HCT116 (cell line): ENCODE data around the gene INSR. TPM values are rescaled to one million over a fixed set of nuclear protein-coding genes. Genes with fewer than 3 reads are reported as not detected.

Source experiments
- ATAC-seq: fragments of 200-7000 bp; cut with Tn5 transposase; 2 replicates; pipeline ENCODE4 v1.9.1; 2020; ENCODE audit warnings: mild to moderate bottlenecking, moderate library complexity
- BruUV-seq: library from RNA; stranded (reverse); fragments of 400-500 nt; replicated peaks from 2 replicates; lab custom pipeline; 2021; lab: Mats Ljungman, UMichigan
- CTCF ChIA-PET: fragments of 300-600 bp; sonication (Branson Sonifier 250); formaldehyde crosslinking; loops from one replicate; lab custom pipeline; 2021; ENCODE audit warnings: antibody characterized with exemption; lab: Charles Lee
- POLR2A ChIA-PET: fragments of 300-600, 350-600 bp; sonication (Branson Sonifier 250); formaldehyde crosslinking; loops from one replicate; lab custom pipeline; 2021; ENCODE audit warnings: antibody characterized with exemption; lab: Charles Lee
- RAD21 ChIA-PET, 2 experiments: fragments of 300-600 bp; sonication (Branson Sonifier 250); formaldehyde crosslinking; loops; one replicate each; lab custom pipeline; 2023; ENCODE audit warnings: low total read pairs in 2 of 2; ENCODE audit not compliant: uncharacterized antibody in 2 of 2, unreplicated experiment in 2 of 2, low non-redundant PET in 1 of 2; lab: Charles Lee
- DNase-seq: peaks from one replicate; pipeline ENCODE4 v3.0.0-alpha.2; 2010; ENCODE audit warnings: low read depth, low spot score
- H2AFZ ChIP-seq: fragments of 200-600 bp; shearing (Covaris generic), sonication (generic); 2 replicates; pipeline ENCODE4 v1.6.1; 2017; ENCODE audit warnings: low read depth, mixed run types, mixed read lengths, antibody characterized with exemption, low read length; ENCODE audit not compliant: poor library complexity, severe bottlenecking
- H3K27ac ChIP-seq: 2 replicates; pipeline ENCODE4 v1.5.1; 2012; ENCODE audit warnings: low read depth, low read length
- H3K27me3 ChIP-seq: fragments of 200-600 bp; sonication (generic); 2 replicates; pipeline ENCODE4 v1.6.1; 2016; ENCODE audit warnings: mixed run types, low read length, mixed read lengths; ENCODE audit not compliant: insufficient read depth
- H3K36me3 ChIP-seq, 2 experiments: fragments of 200-500 bp in 1 of 2; fragments of 200-600 bp in 1 of 2; sonication (Bioruptor generic) in 1 of 2; sonication (generic) in 1 of 2; 2 replicates each; pipeline versions ENCODE4 v1.5.1 to v1.6.1; 2014 to 2016; ENCODE audit warnings: low read length in 2 of 2, inconsistent platforms in 1 of 2, mixed read lengths in 1 of 2, mixed run types in 1 of 2; ENCODE audit not compliant: insufficient read depth in 2 of 2, control insufficient read depth in 1 of 2
- H3K4me1 ChIP-seq, 2 experiments: fragments of 200-600 bp in 1 of 2; sonication (generic) in 1 of 2; 2 replicates each; pipeline versions ENCODE4 v1.5.1 to v1.6.1; 2012 to 2017; ENCODE audit warnings: low read length in 2 of 2, inconsistent platforms in 1 of 2, mild to moderate bottlenecking in 1 of 2, mixed read lengths in 1 of 2, mixed run types in 1 of 2, moderate library complexity in 1 of 2; ENCODE audit not compliant: insufficient read depth in 2 of 2, control insufficient read depth in 1 of 2
- H3K4me2 ChIP-seq: fragments of 200-600 bp; sonication (generic); 2 replicates; pipeline ENCODE4 v1.6.1; 2017; ENCODE audit warnings: mixed run types, low read length, mixed read lengths
- H3K4me3 ChIP-seq, 2 experiments: fragments of 200-600 bp in 1 of 2; sonication (generic) in 1 of 2; replicated peaks in 1 of 2; 2 replicates each; pipeline ENCODE4 v1.5.1; 2011 to 2016; ENCODE audit warnings: low read length in 2 of 2, control low read depth in 1 of 2, low read depth in 1 of 2, mild to moderate bottlenecking in 1 of 2, mixed read lengths in 1 of 2, mixed run types in 1 of 2
- H3K79me2 ChIP-seq: fragments of 200-600 bp; sonication (generic); 2 replicates; pipeline ENCODE4 v1.6.1; 2017; ENCODE audit warnings: mild to moderate bottlenecking, mixed run types, low read length, moderate library complexity, mixed read lengths; ENCODE audit not compliant: insufficient read depth
- H3K9ac ChIP-seq: fragments of 200-600 bp; sonication (generic); 2 replicates; pipeline ENCODE4 v1.6.1; 2016; ENCODE audit warnings: low read length, mixed read lengths
- H3K9me2 ChIP-seq: fragments of 200-600 bp; sonication (generic), shearing (Covaris generic); 2 replicates; pipeline ENCODE4 v1.6.1; 2017; ENCODE audit warnings: mixed run types, mild to moderate bottlenecking, moderate library complexity; ENCODE audit not compliant: insufficient read depth
- H3K9me3 ChIP-seq, 2 experiments: fragments of 200-500 bp in 1 of 2; fragments of 200-600 bp in 1 of 2; sonication (Bioruptor generic) in 1 of 2; sonication (generic) in 1 of 2; 2 replicates each; pipeline ENCODE4 v1.6.1; 2014 to 2017; ENCODE audit warnings: low read length in 2 of 2, mixed read lengths in 2 of 2, inconsistent platforms in 1 of 2, low read depth in 1 of 2, mild to moderate bottlenecking in 1 of 2, mixed run types in 1 of 2, moderate library complexity in 1 of 2; ENCODE audit not compliant: control insufficient read depth in 1 of 2, insufficient read depth in 1 of 2
- H4K20me1 ChIP-seq: fragments of 200-600 bp; sonication (generic), shearing (Covaris generic); 2 replicates; pipeline ENCODE4 v1.6.1; 2017; ENCODE audit warnings: mixed run types, mild to moderate bottlenecking, moderate library complexity; ENCODE audit not compliant: insufficient read depth
- CBX3 ChIP-seq: IDR thresholded peaks from 2 replicates; pipeline ENCODE4 v1.6.1; 2012; ENCODE audit warnings: low read depth
- CTCF ChIP-seq, 3 experiments: fragments of 200-600 bp in 1 of 3; sonication (generic) in 1 of 3; IDR thresholded peaks in 2 of 3; conservative IDR thresholded peaks in 1 of 3; 2 replicates each; pipeline ENCODE4 v1.5.1; 2012 to 2017; ENCODE audit warnings: low read depth in 2 of 3, low read length in 2 of 3, antibody characterized with exemption in 1 of 3, borderline replicate concordance in 1 of 3, control low read depth in 1 of 3, mild to moderate bottlenecking in 1 of 3, mixed read lengths in 1 of 3, mixed run types in 1 of 3, moderate library complexity in 1 of 3; ENCODE audit not compliant: insufficient read depth in 1 of 3
- ELF1 ChIP-seq: IDR thresholded peaks from 2 replicates; pipeline ENCODE4 v1.6.1; 2012; ENCODE audit warnings: low read depth, borderline replicate concordance
- EZH2phosphoT487 ChIP-seq: fragments of 200-600 bp; IDR thresholded peaks from 2 replicates; pipeline ENCODE4 v1.6.1; 2018; ENCODE audit warnings: antibody characterized with exemption, borderline replicate concordance
- MAX ChIP-seq: IDR thresholded peaks from 2 replicates; pipeline ENCODE4 v1.6.1; 2012
- POLR2A ChIP-seq: IDR thresholded peaks from 2 replicates; pipeline ENCODE4 v1.7.0; 2011; ENCODE audit warnings: borderline replicate concordance; ENCODE audit not compliant: insufficient read depth, insufficient read length; ENCODE audit errors: extremely low read depth
- RAD21 ChIP-seq: IDR thresholded peaks from 2 replicates; pipeline ENCODE4 v1.6.1; 2012; ENCODE audit warnings: low read depth, mild to moderate bottlenecking
- REST ChIP-seq: IDR thresholded peaks from 2 replicates; pipeline ENCODE4 v1.6.1; 2012; ENCODE audit warnings: low read depth
- SP1 ChIP-seq: IDR thresholded peaks from 2 replicates; pipeline ENCODE4 v1.6.1; 2012; ENCODE audit warnings: low read depth
- SRF ChIP-seq: IDR thresholded peaks from 2 replicates; pipeline ENCODE4 v1.6.1; 2012; ENCODE audit warnings: low read depth
- TCF7L2 ChIP-seq: IDR thresholded peaks from 2 replicates; pipeline ENCODE4 v1.7.0; 2011; ENCODE audit warnings: borderline replicate concordance, inconsistent platforms; ENCODE audit not compliant: insufficient read depth, insufficient read length; ENCODE audit errors: extremely low read depth
- YY1 ChIP-seq: IDR thresholded peaks from 2 replicates; pipeline ENCODE4 v1.6.1; 2011; ENCODE audit warnings: low read length, low read depth, moderate library complexity, mild to moderate bottlenecking; ENCODE audit not compliant: insufficient replicate concordance; ENCODE audit errors: extremely low read depth
- ZBTB33 ChIP-seq: IDR thresholded peaks from 2 replicates; pipeline ENCODE4 v1.6.1; 2011; ENCODE audit warnings: mild to moderate bottlenecking, low read length, moderate library complexity; ENCODE audit not compliant: insufficient replicate concordance; ENCODE audit errors: extremely low read depth
- ZFX ChIP-seq: fragments of 450-650 bp; IDR thresholded peaks from 2 replicates; pipeline ENCODE4 v1.6.1; 2017
- ZNF274 ChIP-seq: fragments of 200-500 bp; sonication (Bioruptor generic); IDR thresholded peaks from 2 replicates; pipeline ENCODE4 v1.6.1; 2014; ENCODE audit warnings: mild to moderate bottlenecking, low read depth, low read length, inconsistent platforms
- intact Hi-C: fragments of 100-400 bp; cut with micrococcal nuclease; formaldehyde crosslinking; loops from 2 replicates; pipeline ENCODE4 v1.10.0; 2022
- total RNA-seq: library from RNA; stranded (reverse); gene quantifications from one replicate; pipeline ENCODE4 v1.2.1, GENCODE V29; 2021; ENCODE audit not compliant: unreplicated experiment

The INSR gene
- total RNA-seq, 1 experiment from 2014 or later, result 25.4 TPM

GRCh38 chr19:7292352-7292949 lies 1.8 kb downstream of the INSR start:
- peak overlapping the region; percentile 65 to 69; a peak in 2 of 4 replicates for H3K4me3 ChIP-seq
- H3K9me2 ChIP-seq, result no peaks in the 10 kb centered on the region
- no peak overlapping the region for H3K27ac ChIP-seq
- peak overlapping the region; percentile 90 for H3K4me2 ChIP-seq
- no peaks in the 10 kb centered on the region for H3K27me3 ChIP-seq
- ATAC-seq (no peak), DNase-seq (no peak)
- no peaks in the 10 kb centered on the region for H3K36me3 ChIP-seq
- peaks cover 10 to 21% of the 10 kb centered on the region in 2 experiments; a peak in 3 of 4 replicates for H3K4me1 ChIP-seq
- ChIA-PET POLR2A (no interaction called here), CTCF (no interaction called here), RAD21 (no interaction called here)
- intact Hi-C loops, result loop anchor here (5.0 kb wide), 1 partner anchor 35 kb away; no protein-coding TSS in a partner anchor
- H3K79me2 ChIP-seq, result peaks cover 6% of the 10 kb centered on the region
- TF ChIP-seq ZFX (no peak), CTCF (IDR thresholded peaks at IDR 0.05 in 2 of 3, conservative IDR thresholded peaks at IDR 0.05 in 1 of 3; ENCODE audit: borderline replicate concordance in 1 of 3, insufficient read depth in 1 of 3, low read depth in 2 of 3, low read length in 2 of 3) (no peak), POLR2A (no peak), MAX (no peak), REST (no peak), EZH2phosphoT487 (no peak), SP1 (no peak), ZBTB33 (no peak), SRF (no peak), RAD21 (no peak), ELF1 (no peak), YY1 (no peak), CBX3 (no peak), TCF7L2 (no peak), ZNF274 (no peak)
- H3K9me3 ChIP-seq, result no peaks in the 10 kb centered on the region
- H4K20me1 ChIP-seq, result no peaks in the 10 kb centered on the region
- no peak overlapping the region for H2AFZ ChIP-seq
- no peak overlapping the region for H3K9ac ChIP-seq
- BruUV-seq, result TSS peak; percentile 60
